ELR (cell line): ENCODE results near the gene DENND5B.
"Not testable (repeated sequence)": the region's sequence is repeated elsewhere in the genome, so short reads cannot be mapped to it uniquely, and the experiment has no call there.

Source experiments
- DNase-seq: peaks from one replicate; pipeline ENCODE4 v3.0.0-alpha.2; 2015; ENCODE audit warnings: low read depth

DENND5B gene

DNA sequence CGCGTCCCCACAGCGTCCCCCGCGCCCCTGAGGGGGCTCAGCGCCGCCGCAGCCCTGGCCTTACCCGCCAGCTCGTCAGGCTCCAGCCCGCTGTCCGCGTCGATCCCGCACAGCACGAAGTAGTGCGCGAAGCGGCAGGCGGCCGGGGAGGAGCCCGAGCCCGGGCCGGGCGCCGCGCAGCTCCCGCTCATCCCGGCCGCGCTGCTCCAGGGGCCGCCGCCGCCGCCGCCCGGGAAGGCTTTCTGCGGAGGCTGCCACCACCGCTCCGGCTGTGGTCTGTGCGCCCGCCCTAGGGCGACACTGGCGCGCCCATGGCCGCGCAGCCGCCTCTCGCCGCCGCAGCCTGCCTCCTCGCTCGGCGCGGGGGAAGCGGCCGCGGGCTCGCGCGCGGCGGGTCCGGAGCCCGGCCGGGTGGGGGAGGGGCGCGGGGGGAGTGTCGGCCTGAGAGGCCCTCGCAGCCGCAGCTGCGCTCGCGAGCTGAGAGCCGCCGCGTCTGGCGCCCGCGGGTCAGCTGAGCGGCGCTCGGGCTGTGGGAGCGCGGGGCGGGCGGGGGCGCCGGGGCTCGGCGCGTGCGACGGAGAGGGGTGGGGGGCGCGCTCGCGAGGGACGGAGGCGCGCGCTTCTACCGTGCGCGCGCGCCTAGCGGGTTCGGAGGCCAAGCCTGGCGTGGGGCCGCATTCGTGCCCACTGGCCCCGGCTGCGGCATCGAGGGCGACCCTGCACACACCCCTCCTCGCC, at the start of gene DENND5B:
Gene DENND5B (minus strand): TSS at position 495 of the 738 bp plus-strand sequence. CDS start 304 bp downstream, at position 191.
- DNase-seq: peak; percentile 78

DNA sequence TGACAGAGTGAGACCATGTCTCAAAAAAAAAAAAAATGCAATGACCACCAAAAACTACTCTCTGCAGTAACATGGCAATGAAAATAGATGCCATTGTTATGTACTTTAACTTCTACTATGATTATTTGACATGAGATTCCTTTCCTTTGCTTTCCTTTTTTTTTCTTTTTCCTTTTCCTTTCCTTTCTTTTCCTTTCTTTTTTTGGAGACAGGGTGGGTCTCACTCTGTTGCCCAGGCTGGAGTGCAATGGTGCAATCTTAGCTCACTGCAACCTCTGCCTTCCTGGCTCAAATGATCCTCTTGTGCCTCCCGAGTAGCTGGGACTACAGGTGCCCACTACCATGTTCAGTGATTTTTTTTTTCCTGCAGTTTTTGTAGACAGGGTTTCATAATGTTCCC, 43.7 kb upstream of the DENND5B start:
- DNase-seq: no peak

GRCh38 chr12:31633464-31633863, 42.5 kb upstream of the DENND5B start:
- DNase-seq: no peak

- no peak for DNase-seq
Measured at GRCh38 chr12:31631809-31632208, 40.9 kb upstream of the DENND5B start.

DNA sequence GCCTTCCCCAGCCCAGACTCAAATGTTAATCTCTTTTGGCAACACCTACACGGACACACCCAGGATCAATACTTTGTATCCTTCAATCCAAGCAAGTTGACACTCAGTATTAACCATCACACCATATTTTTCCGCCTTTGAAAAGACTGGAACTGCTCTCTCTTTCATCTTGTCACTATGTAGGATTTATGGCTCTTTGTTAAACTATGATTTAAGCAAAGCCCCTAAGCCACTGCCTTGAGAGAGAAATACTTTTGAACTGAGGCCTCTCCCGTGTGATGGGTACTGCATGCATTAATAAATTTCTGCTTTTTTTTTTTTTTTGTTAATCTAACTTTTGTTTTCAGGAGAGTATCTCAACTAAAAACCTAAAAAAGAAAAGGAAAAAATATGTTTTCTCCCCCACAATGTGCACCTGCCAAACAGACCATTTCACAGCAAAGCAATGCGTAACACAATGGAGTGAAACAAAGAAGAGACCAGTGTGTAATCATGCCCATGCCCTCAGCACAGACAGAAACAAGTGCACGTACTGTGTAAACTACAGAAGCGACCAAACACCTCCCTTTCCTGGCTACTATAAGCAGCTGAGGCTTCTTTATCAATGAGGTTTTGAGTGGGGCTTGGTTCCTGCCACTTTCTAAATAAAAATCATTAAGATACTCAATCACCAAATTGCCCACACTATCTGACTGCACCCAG, 40.2 kb upstream of the DENND5B start:
- no peak for DNase-seq

- no peak for DNase-seq
Measured at GRCh38 chr12:31629756-31630732, 39.1 kb upstream of the DENND5B start.

DNA sequence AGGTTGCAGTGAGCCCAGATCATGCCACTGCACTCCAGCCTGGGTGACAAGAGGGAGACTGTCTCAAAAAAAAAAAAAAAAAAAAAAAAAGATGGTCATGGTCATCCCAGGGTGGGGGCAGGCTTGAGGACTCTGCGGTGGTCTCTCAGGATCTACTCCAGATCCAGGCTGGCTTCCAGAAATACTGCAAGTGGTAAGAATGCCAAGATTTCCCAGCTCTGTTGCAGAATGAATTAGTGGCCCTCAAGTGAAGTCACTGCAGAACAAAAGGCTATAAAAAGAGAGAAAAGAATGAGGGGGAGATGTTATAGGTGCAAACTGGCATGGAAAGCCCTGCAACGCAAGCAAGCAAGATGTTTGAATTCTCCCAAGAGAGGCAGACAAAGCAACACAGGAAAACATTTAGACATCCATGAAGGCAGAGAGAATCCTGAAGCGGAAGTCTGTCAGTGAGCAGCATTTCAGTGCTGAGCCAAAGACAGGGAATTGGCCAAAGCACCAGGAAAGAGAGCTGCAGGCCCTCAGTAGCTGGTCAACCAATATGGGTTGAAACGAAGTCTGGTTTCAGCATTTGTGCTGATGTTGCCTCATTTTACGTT, 36.6 kb upstream of the DENND5B start:
- no peak for DNase-seq

- DNase-seq: no peak
Measured at GRCh38 chr12:31626270-31626995, 35.5 kb upstream of the DENND5B start.

- no peak for DNase-seq
Measured at GRCh38 chr12:31622038-31622437, 31.1 kb upstream of the DENND5B start.

GRCh38 chr12:31620311-31620710, 29.4 kb upstream of the DENND5B start:
- peak; percentile 20 for DNase-seq

DNA sequence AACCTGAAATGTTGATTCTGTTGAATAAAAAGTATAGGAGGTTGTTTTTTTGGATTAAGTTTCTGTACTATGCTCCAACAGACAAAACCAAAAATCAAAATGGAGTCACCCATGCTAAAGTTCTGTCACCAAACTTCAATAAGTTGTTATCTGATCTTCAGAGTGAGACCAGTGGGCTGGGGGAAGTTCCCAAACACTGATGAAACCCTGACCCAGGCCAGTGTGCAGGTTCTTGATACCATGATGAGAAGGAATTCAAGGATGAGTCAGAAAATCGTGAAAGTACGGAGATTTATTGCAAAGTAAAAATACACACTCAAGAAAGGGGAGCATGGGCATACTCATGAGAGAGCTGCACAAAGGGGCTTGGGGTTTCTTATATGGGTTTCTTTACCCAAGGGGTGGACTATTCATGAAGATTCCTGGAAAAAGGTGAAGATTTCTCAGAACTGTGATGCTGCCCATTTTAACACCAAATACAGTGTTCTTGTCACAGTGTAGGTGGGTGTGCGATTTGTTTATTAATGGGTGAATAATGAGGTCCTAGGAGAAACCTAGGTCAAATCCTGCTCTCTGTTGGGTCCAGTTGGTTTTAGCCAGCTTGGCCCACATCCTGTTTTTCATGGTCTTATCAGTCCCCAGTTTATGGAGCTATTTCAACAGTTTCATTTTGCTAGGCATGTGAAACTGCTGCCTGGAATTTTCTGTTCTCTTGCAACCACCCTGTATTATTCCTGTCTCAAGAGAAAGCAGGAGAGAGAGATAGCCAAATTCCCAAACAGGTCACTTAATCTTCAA, 27.5 kb upstream of the DENND5B start:
- DNase-seq: peak; percentile 12

GRCh38 chr12:31612819-31613218, 21.9 kb upstream of the DENND5B start:
- DNase-seq: no peak

- not testable (repeated sequence) for DNase-seq
Measured at GRCh38 chr12:31608299-31608698, 17.4 kb upstream of the DENND5B start.

- no peak for DNase-seq
Measured at GRCh38 chr12:31605531-31605930, 14.6 kb upstream of the DENND5B start.

DNA sequence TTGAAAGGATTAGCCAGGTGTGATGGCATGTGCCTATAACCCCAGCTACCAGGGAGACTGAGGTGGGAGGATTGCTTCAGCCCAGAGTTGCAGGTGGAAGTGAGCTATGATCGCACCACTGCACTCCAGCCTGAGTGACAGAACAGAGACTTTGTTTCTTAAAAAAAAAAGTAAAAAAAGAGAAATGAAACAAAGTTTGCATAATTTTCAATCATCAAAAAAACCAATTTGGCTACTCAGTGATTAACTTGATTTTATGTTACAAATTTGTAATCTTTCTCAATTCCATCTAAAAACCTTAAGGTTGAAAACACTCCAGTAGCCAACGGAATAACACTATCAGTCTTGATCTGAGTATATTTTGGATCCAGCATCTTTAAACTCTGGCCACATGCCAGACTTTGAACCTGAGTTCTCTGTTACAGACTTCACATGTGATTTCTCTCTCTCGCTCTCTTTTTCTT, 12.6 kb upstream of the DENND5B start:
- no peak for DNase-seq

GRCh38 chr12:31600750-31601149, 9.8 kb upstream of the DENND5B start:
- no peak for DNase-seq

- no peak for DNase-seq
Measured at GRCh38 chr12:31600252-31600651, 9.3 kb upstream of the DENND5B start.

DNA sequence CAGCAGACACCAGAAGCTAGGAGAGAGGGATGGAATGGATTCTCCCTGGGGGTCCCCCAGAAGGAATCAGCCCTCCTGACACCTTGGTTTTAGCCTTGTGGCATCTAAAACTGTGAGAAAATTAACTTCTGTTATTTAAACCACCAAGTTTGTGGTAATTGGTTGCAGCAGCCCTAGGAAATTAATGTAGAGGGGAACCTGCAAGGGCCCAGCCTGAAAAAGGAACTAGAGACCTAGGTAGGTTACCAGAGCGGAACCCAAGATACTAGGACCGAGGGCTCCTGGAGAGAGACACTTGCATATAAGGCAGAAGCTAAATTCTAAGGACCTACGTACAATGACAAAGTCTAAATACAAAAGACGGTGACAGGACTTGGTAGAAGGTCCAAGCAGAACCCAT, 8.1 kb upstream of the DENND5B start:
- no peak for DNase-seq

GRCh38 chr12:31597066-31597465, 6.1 kb upstream of the DENND5B start:
- no peak for DNase-seq

- DNase-seq: no peak
Measured at GRCh38 chr12:31594681-31595080, 3.7 kb upstream of the DENND5B start.
